ENCODE results near the gene SLC12A2.

Gene SLC12A2

GRCh38 chr5:128083033-128083810 is at the start of gene SLC12A2:
SLC12A2 (plus strand) TSS chr5:128083766; CDS start chr5:128083955, 189 bp downstream.
- peak within 1 kb of the TSS; percentile 92 for H3K4me3 ChIP-seq (replicated peaks; ENCODE audit: low read depth, low read length)

GRCh38 chr5:128035689-128036088 is 47.9 kb upstream of the SLC12A2 start:
- no peak for DNase-seq (ENCODE audit: low read depth)
- no peak overlapping the region for H3K4me3 ChIP-seq (replicated peaks; ENCODE audit: low read depth, low read length)
- TF ChIP-seq, protein P1, sequence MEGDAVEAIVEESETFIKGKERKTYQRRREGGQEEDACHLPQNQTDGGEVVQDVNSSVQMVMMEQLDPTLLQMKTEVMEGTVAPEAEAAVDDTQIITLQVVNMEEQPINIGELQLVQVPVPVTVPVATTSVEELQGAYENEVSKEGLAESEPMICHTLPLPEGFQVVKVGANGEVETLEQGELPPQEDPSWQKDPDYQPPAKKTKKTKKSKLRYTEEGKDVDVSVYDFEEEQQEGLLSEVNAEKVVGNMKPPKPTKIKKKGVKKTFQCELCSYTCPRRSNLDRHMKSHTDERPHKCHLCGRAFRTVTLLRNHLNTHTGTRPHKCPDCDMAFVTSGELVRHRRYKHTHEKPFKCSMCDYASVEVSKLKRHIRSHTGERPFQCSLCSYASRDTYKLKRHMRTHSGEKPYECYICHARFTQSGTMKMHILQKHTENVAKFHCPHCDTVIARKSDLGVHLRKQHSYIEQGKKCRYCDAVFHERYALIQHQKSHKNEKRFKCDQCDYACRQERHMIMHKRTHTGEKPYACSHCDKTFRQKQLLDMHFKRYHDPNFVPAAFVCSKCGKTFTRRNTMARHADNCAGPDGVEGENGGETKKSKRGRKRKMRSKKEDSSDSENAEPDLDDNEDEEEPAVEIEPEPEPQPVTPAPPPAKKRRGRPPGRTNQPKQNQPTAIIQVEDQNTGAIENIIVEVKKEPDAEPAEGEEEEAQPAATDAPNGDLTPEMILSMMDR (IDR thresholded peaks at IDR 0.05; ENCODE audit: low read length, missing control alignments), result no peak

More at GRCh38 chr5:128083033-128083810, at the start of gene SLC12A2:
- DNase-seq (ENCODE audit: low read depth), result peak; percentile 98
- TF ChIP-seq, protein P1 (IDR thresholded peaks at IDR 0.05; ENCODE audit: low read length, missing control alignments), result no peak

- TF ChIP-seq, protein P1 (IDR thresholded peaks at IDR 0.05; ENCODE audit: low read length, missing control alignments), result no peak
- DNase-seq (ENCODE audit: low read depth), result peak; percentile 59
- H3K4me3 ChIP-seq (replicated peaks; ENCODE audit: low read depth, low read length), result no peak overlapping the region
Observed at GRCh38 chr5:128036950-128037349, 46.6 kb upstream of the SLC12A2 start.

DNA sequence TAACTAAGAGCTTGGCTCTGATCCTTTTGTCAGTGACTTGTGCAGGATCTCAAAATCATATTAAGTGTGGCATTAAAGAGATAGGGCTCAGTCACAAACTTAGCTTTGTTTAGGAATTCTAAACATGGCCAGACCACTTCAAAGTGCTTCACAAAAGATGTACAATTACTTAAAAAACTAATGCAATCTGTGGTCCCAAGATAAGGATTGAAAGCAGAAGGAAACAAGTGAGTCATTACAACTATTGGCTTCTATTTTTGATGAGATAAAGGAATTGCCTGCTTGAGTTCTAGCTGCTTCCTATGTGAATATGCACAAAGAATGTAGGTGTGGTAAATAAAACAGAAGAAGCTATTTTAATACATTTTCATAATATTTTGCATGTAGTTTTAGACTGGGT is 44.9 kb upstream of the SLC12A2 start:
- DNase-seq (ENCODE audit: low read depth), result peak; percentile 73
- no peak overlapping the region for H3K4me3 ChIP-seq (replicated peaks; ENCODE audit: low read depth, low read length)
- TF ChIP-seq, protein P1 (IDR thresholded peaks at IDR 0.05; ENCODE audit: low read length, missing control alignments), result no peak

- H3K4me3 ChIP-seq (replicated peaks; ENCODE audit: low read depth, low read length), result no peak overlapping the region
- TF ChIP-seq, protein P1 (IDR thresholded peaks at IDR 0.05; ENCODE audit: low read length, missing control alignments), result no peak
- no peak for DNase-seq (ENCODE audit: low read depth)
Observed at GRCh38 chr5:128040927-128041326, 42.6 kb upstream of the SLC12A2 start.

- DNase-seq (ENCODE audit: low read depth), result no peak
- no peak overlapping the region for H3K4me3 ChIP-seq (replicated peaks; ENCODE audit: low read depth, low read length)
- TF ChIP-seq, protein P1 (IDR thresholded peaks at IDR 0.05; ENCODE audit: low read length, missing control alignments), result no peak
Observed at GRCh38 chr5:128052780-128053179, 30.8 kb upstream of the SLC12A2 start.
